Measurements from ENCODE around the gene MFSD2A.

- TF ChIP-seq CTCF (IDR thresholded peaks at IDR 0.05) (no peak), EZH2 (IDR thresholded peaks at IDR 0.05) (no peak), EZH2phosphoT487 (IDR thresholded peaks at IDR 0.05) (no peak)
Measured at GRCh38 chr1:39979654-39980053, 24.7 kb downstream of the MFSD2A start.
